Measurements from ENCODE around the gene SLCO2A1.

DNA sequence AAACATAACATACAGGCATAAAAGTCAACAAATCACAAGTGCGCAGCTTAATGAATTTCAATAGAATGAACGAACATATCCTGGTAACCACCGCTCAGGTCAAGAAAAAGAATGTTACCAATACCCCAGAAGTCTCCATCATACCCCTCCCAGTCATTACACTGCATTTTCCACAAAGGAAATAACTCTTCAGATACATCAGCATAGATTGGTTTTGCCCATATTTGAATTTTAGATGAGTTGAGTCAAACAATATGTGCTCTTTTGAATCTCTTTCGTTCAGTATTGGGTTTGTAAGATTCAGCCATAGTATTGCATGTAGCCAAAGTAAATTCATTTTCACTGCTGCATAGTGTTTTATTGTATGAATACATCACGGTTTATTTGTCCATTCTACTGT is 127.9 kb downstream of the SLCO2A1 start:
- TF ChIP-seq FOXK2 (IDR thresholded peaks at IDR 0.05): no peak
- TF ChIP-seq TARDBP (IDR thresholded peaks at IDR 0.05): no peak
- no peak for TF ChIP-seq ARNT (IDR thresholded peaks at IDR 0.05)
- no peak for TF ChIP-seq PKNOX1 (IDR thresholded peaks at IDR 0.05)
- no peak for TF ChIP-seq SUZ12 (IDR thresholded peaks at IDR 0.05)
- no peak for TF ChIP-seq SP1 (IDR thresholded peaks at IDR 0.05)
- TF ChIP-seq BHLHE40 (IDR thresholded peaks at IDR 0.05; ENCODE audit: borderline replicate concordance): no peak
- TF ChIP-seq ELF4 (IDR thresholded peaks at IDR 0.05): no peak

All from HEK293T (cell line).